Measurements from ENCODE around the gene RIPK4. TPM values are rescaled to one million over a fixed set of nuclear protein-coding genes. Genes with fewer than 3 reads are reported as not detected.

Gene RIPK4
- total RNA-seq, 1 experiment from 2014 or later, result 16.0 TPM

DNA sequence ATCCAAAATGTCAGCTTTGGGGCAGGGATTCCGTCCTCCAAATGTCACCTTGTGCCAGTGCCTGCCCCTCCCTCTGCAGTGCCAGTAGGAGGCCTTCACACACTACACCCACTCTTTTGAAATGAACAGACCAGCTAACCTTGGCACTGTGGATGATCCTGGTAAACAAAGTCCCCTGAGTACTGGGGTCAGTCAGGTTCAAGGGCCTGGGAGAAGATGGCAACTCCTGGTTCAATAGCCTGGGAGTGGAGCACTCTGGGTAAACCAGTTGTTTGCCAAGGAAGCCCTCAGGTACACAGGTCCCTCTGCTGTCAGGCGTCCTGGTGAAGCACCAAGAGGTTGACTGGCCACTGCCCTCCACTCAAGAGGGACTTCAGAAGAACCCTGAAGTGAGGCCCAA is 30.4 kb downstream of the RIPK4 start:
- Histone ChIP-seq H3K27ac (ENCODE audit: low read depth, low read length, poor library complexity, severe bottlenecking) (no peak overlapping the region), H3K27me3 (replicated peaks; ENCODE audit: insufficient read depth, low read depth, low read length, poor library complexity) (no peaks in the 10 kb centered on the region), H3K4me3 (ENCODE audit: low read depth, low read length, poor library complexity, severe bottlenecking) (no peak overlapping the region), H3K36me3 (ENCODE audit: insufficient read depth, low read length, poor library complexity, severe bottlenecking) (peaks cover 39% of the 10 kb centered on the region), H3K4me1 (ENCODE audit: insufficient read depth, low read length, poor library complexity, severe bottlenecking) (no peaks in the 10 kb centered on the region), H3K9me3 (ENCODE audit: low read depth, low read length, poor library complexity, severe bottlenecking) (no peaks in the 10 kb centered on the region)
- TF ChIP-seq EZH2 (IDR thresholded peaks at IDR 0.05; ENCODE audit: borderline replicate concordance, low read depth, low read length, poor library complexity, severe bottlenecking) (no peak), CTCF (conservative IDR thresholded peaks at IDR 0.05; ENCODE audit: low read depth, low read length) (no peak)
- POLR2A ChIA-PET (ENCODE audit: low non-redundant PET), result no interaction called here
- no peak for DNase-seq (ENCODE audit: low spot score)
- intact Hi-C loops (cut with micrococcal nuclease; ENCODE audit: unreplicated experiment), result no loop called here
- CTCF ChIA-PET, result no interaction called here
- BruUV-seq (replicated peaks), result no TSS peak

GRCh38 chr21:41733951-41734689 is 32.7 kb downstream of the RIPK4 start:
- H3K9me3 ChIP-seq (ENCODE audit: low read depth, low read length, poor library complexity, severe bottlenecking), result no peaks in the 10 kb centered on the region
- no peak overlapping the region for H3K27ac ChIP-seq (ENCODE audit: low read depth, low read length, poor library complexity, severe bottlenecking)
- peaks cover 16% of the 10 kb centered on the region for H3K36me3 ChIP-seq (ENCODE audit: insufficient read depth, low read length, poor library complexity, severe bottlenecking)

DNA sequence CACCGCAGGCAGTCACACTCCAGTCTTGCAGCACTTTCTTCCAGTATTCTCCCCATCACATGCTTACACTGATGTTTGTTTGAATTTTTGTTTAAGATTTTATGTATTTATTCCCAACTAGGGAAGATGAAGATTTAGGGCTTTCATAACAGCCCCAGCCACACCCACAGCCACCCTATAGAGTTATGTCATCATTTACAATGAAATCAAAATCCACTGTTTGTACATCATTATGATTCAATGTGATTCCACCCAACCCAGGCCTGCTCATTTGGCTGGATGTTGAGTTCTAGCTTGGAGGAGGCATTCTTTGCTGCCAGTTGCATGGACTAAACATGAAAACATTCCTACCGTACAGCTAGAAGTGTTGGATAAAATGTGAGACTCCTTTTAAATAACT is 35.8 kb downstream of the RIPK4 start:
- Histone ChIP-seq H3K9me3 (ENCODE audit: low read depth, low read length, poor library complexity, severe bottlenecking) (no peaks in the 10 kb centered on the region), H3K36me3 (ENCODE audit: insufficient read depth, low read length, poor library complexity, severe bottlenecking) (no peaks in the 10 kb centered on the region), H3K27me3 (replicated peaks; ENCODE audit: insufficient read depth, low read depth, low read length, poor library complexity) (no peaks in the 10 kb centered on the region), H3K27ac (ENCODE audit: low read depth, low read length, poor library complexity, severe bottlenecking) (no peak overlapping the region), H3K4me1 (ENCODE audit: insufficient read depth, low read length, poor library complexity, severe bottlenecking) (peaks cover 8% of the 10 kb centered on the region), H3K4me3 (ENCODE audit: low read depth, low read length, poor library complexity, severe bottlenecking) (no peak overlapping the region)
- no peak for DNase-seq (ENCODE audit: low spot score)
- intact Hi-C loops (cut with micrococcal nuclease; ENCODE audit: unreplicated experiment), result no loop called here
- ChIA-PET CTCF (no interaction called here), POLR2A (ENCODE audit: low non-redundant PET) (interaction anchor here (0.7 kb wide), 1 partner anchor 76 kb away, joined by 3 read pairs; no protein-coding TSS in a partner anchor)
- TF ChIP-seq CTCF (conservative IDR thresholded peaks at IDR 0.05; ENCODE audit: low read depth, low read length) (no peak), EZH2 (IDR thresholded peaks at IDR 0.05; ENCODE audit: borderline replicate concordance, low read depth, low read length, poor library complexity, severe bottlenecking) (no peak)
- BruUV-seq (replicated peaks), result no TSS peak

More at GRCh38 chr21:41733951-41734689, 32.7 kb downstream of the RIPK4 start:
- POLR2A ChIA-PET (ENCODE audit: low non-redundant PET), result no interaction called here
- no peak overlapping the region for H3K4me3 ChIP-seq (ENCODE audit: low read depth, low read length, poor library complexity, severe bottlenecking)
- H3K4me1 ChIP-seq (ENCODE audit: insufficient read depth, low read length, poor library complexity, severe bottlenecking), result no peaks in the 10 kb centered on the region
- CTCF ChIA-PET, result no interaction called here
- intact Hi-C loops (cut with micrococcal nuclease; ENCODE audit: unreplicated experiment), result no loop called here
- no peak for DNase-seq (ENCODE audit: low spot score)
- H3K27me3 ChIP-seq (replicated peaks; ENCODE audit: insufficient read depth, low read depth, low read length, poor library complexity), result no peaks in the 10 kb centered on the region
- BruUV-seq (replicated peaks), result no TSS peak
- TF ChIP-seq EZH2 (IDR thresholded peaks at IDR 0.05; ENCODE audit: borderline replicate concordance, low read depth, low read length, poor library complexity, severe bottlenecking) (no peak), CTCF (conservative IDR thresholded peaks at IDR 0.05; ENCODE audit: low read depth, low read length) (no peak)
